H1 (cell line): ENCODE results near the gene EBPL. TPM values are rescaled to one million over a fixed set of nuclear protein-coding genes. Genes with fewer than 3 reads are reported as not detected.

Experiments
- CTCF ChIA-PET: fragments of 300-600 bp; sonication (Branson Sonifier 250); formaldehyde crosslinking; loops from one replicate; lab custom pipeline; 2021; ENCODE audit not compliant: partially characterized antibody; lab: Charles Lee
- POLR2A ChIA-PET: fragments of 300-600 bp; sonication (Branson Sonifier 250); formaldehyde crosslinking; loops from one replicate; lab custom pipeline; 2021; ENCODE audit warnings: inconsistent platforms; ENCODE audit not compliant: partially characterized antibody; lab: Charles Lee
- DNase-seq, 2 experiments: peaks; one replicate each; pipeline versions ENCODE4 v3.0.0 to v3.0.0-alpha.2; 2010 to 2022; ENCODE audit warnings: low spot score in 2 of 2, low read depth in 1 of 2, mixed read lengths in 1 of 2
- FAIRE-seq: peaks from 2 replicates; lab custom pipeline; 2011; peaks lifted over from hg19 to GRCh38; lab: Jason Lieb, UNC
- H2AFZ ChIP-seq: 2 replicates; pipeline ENCODE4 v1.8.1; 2012; ENCODE audit warnings: low read length, inconsistent platforms
- H2AK5ac ChIP-seq: 2 replicates; pipeline ENCODE4 v1.6.1; 2013; ENCODE audit warnings: low read depth, low read length
- H2BK120ac ChIP-seq: replicated peaks from 2 replicates; pipeline ENCODE3; 2013; ENCODE audit warnings: low read depth, low read length, inconsistent platforms
- H2BK12ac ChIP-seq: 2 replicates; pipeline ENCODE4 v1.6.1; 2013; ENCODE audit warnings: low read depth, low read length
- H2BK15ac ChIP-seq: 2 replicates; pipeline ENCODE4 v1.6.1; 2013; ENCODE audit warnings: low read length
- H2BK20ac ChIP-seq: 2 replicates; pipeline ENCODE4 v1.6.1; 2013; ENCODE audit warnings: low read length
- H2BK5ac ChIP-seq: 2 replicates; pipeline ENCODE4 v1.6.1; 2013; ENCODE audit warnings: low read depth, low read length
- H3K14ac ChIP-seq: 2 replicates; pipeline ENCODE4 v1.6.1; 2013; ENCODE audit warnings: inconsistent platforms; ENCODE audit not compliant: insufficient read length
- H3K18ac ChIP-seq: 2 replicates; pipeline ENCODE4 v1.6.1; 2013; ENCODE audit warnings: low read length; ENCODE audit errors: extremely low read depth
- H3K23ac ChIP-seq: 2 replicates; pipeline ENCODE4 v1.6.1; 2013; ENCODE audit warnings: inconsistent platforms; ENCODE audit not compliant: insufficient read length
- H3K23me2 ChIP-seq: 2 replicates; pipeline ENCODE4 v1.6.1; 2013; ENCODE audit warnings: low read depth, low read length
- H3K27ac ChIP-seq: 2 replicates; pipeline ENCODE4 v1.6.1; 2011; ENCODE audit warnings: low read depth, low read length, inconsistent platforms
- H3K27me3 ChIP-seq, 4 experiments: replicated peaks in 1 of 4; 1 replicate in 1 of 4; 2 replicates in 3 of 4; pipeline versions ENCODE4 v1.6.1 to v1.8.1; 2011 to 2013; ENCODE audit warnings: low read length in 3 of 4, mild to moderate bottlenecking in 3 of 4, inconsistent platforms in 2 of 4, mixed read lengths in 2 of 4, moderate library complexity in 1 of 4; ENCODE audit not compliant: control insufficient read depth in 3 of 4, insufficient read depth in 3 of 4; ENCODE audit errors: extremely low read depth in 1 of 4
- H3K36me3 ChIP-seq, 4 experiments: 2 replicates each; pipeline versions ENCODE4 v1.6.1 to v1.8.1; 2011 to 2013; ENCODE audit warnings: mild to moderate bottlenecking in 4 of 4, low read length in 3 of 4, moderate library complexity in 2 of 4, control low read depth in 1 of 4, inconsistent platforms in 1 of 4; ENCODE audit not compliant: insufficient read depth in 4 of 4, control insufficient read depth in 2 of 4
- H3K4ac ChIP-seq: replicated peaks from 2 replicates; pipeline ENCODE3; 2013; ENCODE audit warnings: low read length, low read depth, mixed read lengths, inconsistent platforms; ENCODE audit not compliant: insufficient read length
- H3K4me1 ChIP-seq, 4 experiments: replicated peaks in 1 of 4; 1 replicate in 1 of 4; 2 replicates in 3 of 4; pipeline versions ENCODE4 v1.6.1 to v1.8.1; 2011 to 2013; ENCODE audit warnings: low read length in 3 of 4, inconsistent platforms in 2 of 4, mixed read lengths in 1 of 4; ENCODE audit not compliant: insufficient read depth in 4 of 4, control insufficient read depth in 3 of 4
- H3K4me2 ChIP-seq, 2 experiments: 2 replicates each; pipeline versions ENCODE4 v1.6.1 to v1.8.1; 2011 to 2013; ENCODE audit warnings: low read depth in 2 of 2, low read length in 2 of 2, control low read depth in 1 of 2, inconsistent platforms in 1 of 2, mild to moderate bottlenecking in 1 of 2; ENCODE audit not compliant: insufficient read depth in 1 of 2
- H3K4me3 ChIP-seq, 4 experiments: fragments of 200-600, 300-600 bp in 1 of 4; sonication (generic), shearing (Covaris generic), sonication (Bioruptor Twin) in 1 of 4; 2 replicates each; pipeline versions ENCODE4 v1.5.1 to v1.8.1; 2011 to 2016; ENCODE audit warnings: low read length in 4 of 4, low read depth in 3 of 4, control low read depth in 2 of 4, inconsistent platforms in 2 of 4, mild to moderate bottlenecking in 2 of 4, mixed read lengths in 1 of 4, moderate library complexity in 1 of 4; ENCODE audit not compliant: insufficient read depth in 2 of 4; ENCODE audit errors: extremely low read depth in 1 of 4
- H3K56ac ChIP-seq: replicated peaks from 2 replicates; pipeline ENCODE3; 2013; ENCODE audit warnings: low read depth, mild to moderate bottlenecking, mixed read lengths, low read length, inconsistent platforms; ENCODE audit not compliant: insufficient read length
- H3K79me1 ChIP-seq: 2 replicates; pipeline ENCODE4 v1.6.1; 2013; ENCODE audit warnings: low read depth, low read length, control low read depth
- H3K79me2 ChIP-seq, 2 experiments: 2 replicates each; pipeline versions ENCODE4 v1.6.1 to v1.8.1; 2012 to 2013; ENCODE audit warnings: low read length in 2 of 2, mild to moderate bottlenecking in 2 of 2, inconsistent platforms in 1 of 2; ENCODE audit not compliant: insufficient read depth in 2 of 2, control insufficient read depth in 1 of 2
- H3K9ac ChIP-seq, 4 experiments: replicated peaks in 1 of 4; 1 replicate in 1 of 4; 2 replicates in 3 of 4; pipeline versions ENCODE4 v1.6.1 to v1.8.1; 2011 to 2013; ENCODE audit warnings: low read depth in 3 of 4, low read length in 3 of 4, control low read depth in 2 of 4, mild to moderate bottlenecking in 2 of 4, moderate library complexity in 2 of 4, inconsistent platforms in 1 of 4; ENCODE audit errors: extremely low read depth in 1 of 4
- H3K9me3 ChIP-seq, 2 experiments: 2 replicates each; pipeline versions ENCODE4 v1.6.1 to v1.8.1; 2012 to 2013; ENCODE audit warnings: mild to moderate bottlenecking in 2 of 2, moderate library complexity in 2 of 2, control low read depth in 1 of 2, inconsistent platforms in 1 of 2, low read depth in 1 of 2, low read length in 1 of 2, mixed read lengths in 1 of 2; ENCODE audit not compliant: insufficient read depth in 2 of 2
- H4K20me1 ChIP-seq, 2 experiments: replicated peaks in 1 of 2; 2 replicates each; pipeline versions ENCODE3 to v1.8.1; 2011 to 2013; ENCODE audit warnings: inconsistent platforms in 2 of 2, low read length in 2 of 2, mild to moderate bottlenecking in 1 of 2; ENCODE audit not compliant: insufficient read depth in 2 of 2, control insufficient read depth in 1 of 2
- H4K5ac ChIP-seq: 2 replicates; pipeline ENCODE4 v1.6.1; 2013; ENCODE audit warnings: low read length, low read depth, mixed read lengths, inconsistent platforms; ENCODE audit not compliant: insufficient read length
- H4K8ac ChIP-seq: 2 replicates; pipeline ENCODE4 v1.8.0; 2013; ENCODE audit warnings: mild to moderate bottlenecking, moderate library complexity, low read length, inconsistent platforms; ENCODE audit not compliant: insufficient read depth; ENCODE audit errors: extremely low read depth
- H4K91ac ChIP-seq: replicated peaks from 2 replicates; pipeline ENCODE3; 2013; ENCODE audit warnings: low read length, mixed read lengths, inconsistent platforms; ENCODE audit not compliant: insufficient read length
- MAFK ChIP-seq: IDR thresholded peaks from 2 replicates; pipeline ENCODE4 v1.6.1; 2012; ENCODE audit warnings: low read depth, mild to moderate bottlenecking, improper control_type of control experiment, low read length
- RNF2 ChIP-seq: fragments of 200-900, 300-1000 bp; sonication (generic); IDR thresholded peaks from 2 replicates; pipeline ENCODE4 v1.7.1; 2016; ENCODE audit warnings: borderline replicate concordance, low read depth, mild to moderate bottlenecking, antibody characterized with exemption, low read length; ENCODE audit not compliant: poor library complexity, severe bottlenecking; ENCODE audit errors: missing control alignments
- WGBS, 2 experiments: shearing (Covaris generic) in 1 of 2; methylation state at CpG; one replicate each; pipeline versions ENCODE4 v1.1.6 to v1.1.7; 2013 to 2015; ENCODE audit warnings: low lambda C conversion rate in 2 of 2, mixed read lengths in 2 of 2, inconsistent platforms in 1 of 2, low coverage in 1 of 2, missing lambda C conversion rate in 1 of 2; ENCODE audit not compliant: insufficient replicate concordance in 2 of 2, insufficient coverage in 1 of 2, insufficient read length in 1 of 2; ENCODE audit errors: extremely low coverage in 1 of 2, missing lambda C conversion rate in 1 of 2; 5-methylcytosine and 5-hydroxymethylcytosine counted together
- polyA plus RNA-seq, 7 experiments: library from polyadenylated mRNA; depleted of rRNA in 3 of 7; stranded (reverse) in 5 of 7; unstranded in 2 of 7; fragments of >200 nt in 5 of 7; fragments of 200-250 nt in 2 of 7; gene quantifications; 1 replicate in 5 of 7; 2 replicates in 1 of 7; 4 replicates in 1 of 7; pipeline versions ENCODE4 v1.2.1 to v1.2.3, GENCODE V29; 2011 to 2013; ENCODE audit warnings: missing spikeins in 2 of 7, mixed read lengths in 2 of 7
- total RNA-seq: library from RNA; stranded (reverse); fragmentation: NEBNext Ultra II Directional; extraction: Animal tissue kit (Norgen Biotek cat#: 25700); gene quantifications from 2 replicates; pipeline ENCODE4 v1.2.1, GENCODE V29; 2021

Gene EBPL
- total and polyA plus RNA-seq, 2 of the 8 experiments (the other 6 are each of a cell fraction or from before 2014, with no cell fraction given): 130 to 204 TPM

DNA sequence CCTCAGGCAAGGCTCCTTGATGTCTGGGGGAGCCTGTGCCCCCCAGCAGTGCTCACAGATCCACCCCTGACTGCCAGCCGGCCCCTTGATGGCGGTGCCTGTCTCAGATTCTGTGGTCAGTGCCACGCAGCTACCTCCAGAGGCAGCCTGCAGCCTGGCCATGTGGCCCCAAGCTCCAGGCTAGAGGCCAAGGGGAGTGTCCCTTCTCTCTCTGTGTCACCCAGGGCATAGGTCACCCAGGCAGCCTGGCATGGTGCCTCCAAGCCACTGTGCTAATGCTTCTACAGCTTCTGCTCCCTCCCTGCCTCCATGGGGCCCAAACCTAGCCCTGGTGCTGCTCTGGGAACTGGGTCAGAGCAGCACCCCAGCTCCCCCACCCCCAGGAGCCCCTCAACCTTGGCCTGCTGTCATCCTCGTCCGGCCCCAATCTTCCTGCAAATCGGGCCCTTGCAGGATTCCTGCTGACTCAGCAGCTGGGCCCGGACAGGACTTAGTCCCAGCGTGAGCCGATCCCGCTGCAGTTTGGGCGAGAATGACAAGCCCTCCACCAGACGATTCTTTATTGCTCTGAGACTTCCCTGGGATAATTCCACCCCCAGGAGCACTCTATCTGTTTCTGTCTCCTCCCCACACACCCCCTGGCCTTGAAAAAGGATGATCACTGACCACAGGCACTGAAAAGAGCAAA, 65.8 kb downstream of the EBPL start:
- Histone ChIP-seq H3K36me3 (no peaks in the 10 kb centered on the region), H3K4me3 (no peak overlapping the region), H3K79me1 (no peaks in the 10 kb centered on the region), H2AK5ac (no peak overlapping the region), H3K4me2 (no peak overlapping the region), H4K20me1 (no peaks in the 10 kb centered on the region), H2BK20ac (no peak overlapping the region), H3K23me2 (no peaks in the 10 kb centered on the region; the same call in 1 of the 2 replicates), H2BK15ac (no peak overlapping the region), H3K9ac (no peak overlapping the region), H3K9me3 (no peaks in the 10 kb centered on the region), H3K4me1 (no peaks in the 10 kb centered on the region; a peak in 1 of 7 replicates), H3K18ac (no peak overlapping the region), H3K4ac (no peak overlapping the region), H4K8ac (no peak overlapping the region), H4K5ac (no peak overlapping the region), H2BK12ac (no peak overlapping the region), H2BK5ac (no peak overlapping the region), H3K27ac (no peak overlapping the region), H3K14ac (no peak overlapping the region), H3K79me2 (no peaks in the 10 kb centered on the region), H4K91ac (no peak overlapping the region), H3K56ac (no peak overlapping the region), H3K23ac (no peak overlapping the region), H2BK120ac (no peak overlapping the region), H2AFZ (no peak overlapping the region; the same call in 1 of the 2 replicates), H3K27me3 (no peaks in the 10 kb centered on the region)
- TF ChIP-seq RNF2 (no peak), MAFK (peak; percentile 85)
- POLR2A ChIA-PET: interaction anchor here (1.0 kb wide), 1 partner anchor 11 kb away, joined by 3 read pairs; no protein-coding TSS in a partner anchor
- 76% methylated on average over 11 of the region's 12 CpGs; no CpG with 5 or more reads in 1 of the 2 experiments for whole genome bisulfite sequencing, 2 experiments
- CTCF ChIA-PET: interaction anchor here (1.5 to 2.0 kb wide), 2 partner anchors 10 to 17 kb away, joined by 5 to 9 read pairs; no protein-coding TSS in a partner anchor
- DNase-seq: no peak
- no peak for FAIRE-seq
